ENCODE data around the gene PLCB1. TPM values are rescaled to one million over a fixed set of nuclear protein-coding genes. Genes with fewer than 3 reads are reported as not detected.

The PLCB1 gene
- polyA plus RNA-seq, 4 donors = 1.8 to 5.4 (median 2.0) TPM

GRCh38 chr20:8331740-8332412 is 199.8 kb downstream of the PLCB1 start:
- peaks cover 0 to 2% (median 0%) of the 10 kb centered on the region in 3 donors for H3K27me3 ChIP-seq (ENCODE audit: control insufficient read depth in 3 of 3, insufficient read depth in 3 of 3, low read length in 3 of 3)
- 76 to 92% (median 77%) methylated on average over 6 of the region's 6 CpGs for WGBS, 3 donors
- no peaks in the 10 kb centered on the region for H3K4me1 ChIP-seq (ENCODE audit: control insufficient read depth in 3 of 3, insufficient read depth in 2 of 3, low read depth in 1 of 3, low read length in 2 of 3)
- H3K36me3 ChIP-seq (ENCODE audit: control insufficient read depth in 3 of 3, insufficient read depth in 2 of 3, low read depth in 1 of 3, low read length in 3 of 3) = no peaks in the 10 kb centered on the region
- H3K27ac ChIP-seq (ENCODE audit: low read depth in 1 of 3, low read length in 2 of 3) = no peak overlapping the region
- H3K4me3 ChIP-seq (ENCODE audit: low read depth in 1 of 3, low read length in 3 of 3) = no peak overlapping the region
- DNase-seq (no peak), FAIRE-seq (no peak)
- H3K9me3 ChIP-seq (ENCODE audit: control insufficient read depth in 2 of 2, insufficient read depth in 1 of 2, low read depth in 1 of 2, low read length in 1 of 2) = no peaks in the 10 kb centered on the region

- H3K36me3 ChIP-seq (ENCODE audit: control insufficient read depth in 3 of 3, insufficient read depth in 2 of 3, low read depth in 1 of 3, low read length in 3 of 3) = no peaks in the 10 kb centered on the region
- H3K27me3 ChIP-seq (ENCODE audit: control insufficient read depth in 3 of 3, insufficient read depth in 3 of 3, low read length in 3 of 3) = peaks cover 0 to 1% (median 0%) of the 10 kb centered on the region in 3 donors
- FAIRE-seq = no peak
- peaks cover 0 to 2% (median 0%) of the 10 kb centered on the region in 3 donors for H3K4me1 ChIP-seq (ENCODE audit: control insufficient read depth in 3 of 3, insufficient read depth in 2 of 3, low read depth in 1 of 3, low read length in 2 of 3)
- no peaks in the 10 kb centered on the region for H3K9me3 ChIP-seq (ENCODE audit: control insufficient read depth in 2 of 2, insufficient read depth in 1 of 2, low read depth in 1 of 2, low read length in 1 of 2)
- no peak overlapping the region for H3K4me3 ChIP-seq (ENCODE audit: low read depth in 1 of 3, low read length in 3 of 3)
- H3K27ac ChIP-seq (ENCODE audit: low read depth in 1 of 3, low read length in 2 of 3) = no peak overlapping the region
- DNase-seq = peak in 1 of 2 donors; percentile 42
- WGBS, 3 donors = 44 to 68% (median 44%) methylated on average over 2 of the region's 2 CpGs
These were observed 202.6 kb downstream of the PLCB1 start for GRCh38 chr20:8334641-8335040.

DNA sequence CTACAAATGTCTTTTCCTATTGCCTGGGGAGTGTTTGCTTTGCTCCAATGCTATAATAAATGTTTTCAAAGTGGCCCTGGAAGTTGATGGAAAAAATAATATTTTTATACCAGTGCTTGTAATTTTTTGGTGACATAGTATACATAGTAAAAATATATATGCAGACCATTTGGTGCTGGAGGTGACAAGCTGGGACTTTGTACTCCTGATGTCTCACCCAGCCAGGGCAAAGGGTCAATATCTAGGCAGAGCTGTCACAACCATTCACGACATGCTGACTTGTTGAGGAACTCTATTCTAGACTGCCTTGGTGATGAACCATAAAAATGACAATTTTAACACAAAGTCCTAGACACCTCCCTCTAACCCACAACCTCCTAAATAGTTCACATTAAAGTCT is 203.0 kb downstream of the PLCB1 start:
- peaks cover 0 to 2% (median 0%) of the 10 kb centered on the region in 3 donors for H3K4me1 ChIP-seq (ENCODE audit: control insufficient read depth in 3 of 3, insufficient read depth in 2 of 3, low read depth in 1 of 3, low read length in 2 of 3)
- FAIRE-seq (no peak), DNase-seq (peak; percentile 12 to 77)
- H3K27ac ChIP-seq (ENCODE audit: low read depth in 1 of 3, low read length in 2 of 3) = no peak overlapping the region
- H3K36me3 ChIP-seq (ENCODE audit: control insufficient read depth in 3 of 3, insufficient read depth in 2 of 3, low read depth in 1 of 3, low read length in 3 of 3) = no peaks in the 10 kb centered on the region
- WGBS, 3 donors = 12 to 53% (median 36%) methylated on average over 1 of the region's 1 CpG
- H3K4me3 ChIP-seq (ENCODE audit: low read depth in 1 of 3, low read length in 3 of 3) = no peak overlapping the region
- H3K9me3 ChIP-seq (ENCODE audit: control insufficient read depth in 2 of 2, insufficient read depth in 1 of 2, low read depth in 1 of 2, low read length in 1 of 2) = no peaks in the 10 kb centered on the region
- no peaks in the 10 kb centered on the region for H3K27me3 ChIP-seq (ENCODE audit: control insufficient read depth in 3 of 3, insufficient read depth in 3 of 3, low read length in 3 of 3)

DNA sequence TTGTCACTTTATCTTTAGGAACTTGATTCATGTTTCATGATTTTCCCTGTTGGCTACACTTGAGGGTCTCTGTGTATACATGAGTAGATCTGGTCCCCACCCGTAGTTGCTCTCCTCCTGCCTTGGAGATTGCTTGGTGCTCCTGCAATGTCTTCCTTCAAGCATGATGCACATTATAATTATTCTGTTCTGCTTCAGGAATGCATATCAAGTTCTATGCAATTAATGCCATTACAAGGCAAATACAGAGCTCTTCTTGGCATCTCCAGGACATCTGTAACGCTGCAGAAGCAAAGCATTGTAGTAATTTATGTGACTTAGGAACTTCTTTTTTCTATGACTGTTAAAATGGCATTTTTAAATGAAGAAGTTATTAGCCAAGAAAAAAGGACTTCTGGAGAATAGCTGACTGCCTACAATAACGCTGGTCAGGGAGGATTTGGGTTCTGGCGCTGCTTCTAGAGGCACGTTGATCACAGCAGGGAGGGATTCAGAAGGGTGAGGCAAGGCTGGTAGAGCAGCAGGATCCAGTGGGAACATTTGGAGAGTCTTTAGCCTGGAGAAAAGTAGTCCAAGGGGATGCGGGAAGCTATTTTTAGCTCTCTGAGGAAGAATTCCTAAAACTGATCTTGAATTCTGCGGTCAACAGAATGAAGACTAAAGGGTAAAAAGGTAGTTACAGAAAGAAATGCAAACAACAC is 203.6 kb downstream of the PLCB1 start:
- no peaks in the 10 kb centered on the region for H3K27me3 ChIP-seq (ENCODE audit: control insufficient read depth in 3 of 3, insufficient read depth in 3 of 3, low read length in 3 of 3)
- no peak for FAIRE-seq
- WGBS, 3 donors = 83 to 91% (median 91%) methylated on average over 7 of the region's 7 CpGs
- peaks cover 0 to 2% (median 0%) of the 10 kb centered on the region in 3 donors for H3K4me1 ChIP-seq (ENCODE audit: control insufficient read depth in 3 of 3, insufficient read depth in 2 of 3, low read depth in 1 of 3, low read length in 2 of 3)
- H3K9me3 ChIP-seq (ENCODE audit: control insufficient read depth in 2 of 2, insufficient read depth in 1 of 2, low read depth in 1 of 2, low read length in 1 of 2) = no peaks in the 10 kb centered on the region
- no peak for DNase-seq
- no peak overlapping the region for H3K27ac ChIP-seq (ENCODE audit: low read depth in 1 of 3, low read length in 2 of 3)
- H3K4me3 ChIP-seq (ENCODE audit: low read depth in 1 of 3, low read length in 3 of 3) = no peak overlapping the region
- no peaks in the 10 kb centered on the region for H3K36me3 ChIP-seq (ENCODE audit: control insufficient read depth in 3 of 3, insufficient read depth in 2 of 3, low read depth in 1 of 3, low read length in 3 of 3)

DNA sequence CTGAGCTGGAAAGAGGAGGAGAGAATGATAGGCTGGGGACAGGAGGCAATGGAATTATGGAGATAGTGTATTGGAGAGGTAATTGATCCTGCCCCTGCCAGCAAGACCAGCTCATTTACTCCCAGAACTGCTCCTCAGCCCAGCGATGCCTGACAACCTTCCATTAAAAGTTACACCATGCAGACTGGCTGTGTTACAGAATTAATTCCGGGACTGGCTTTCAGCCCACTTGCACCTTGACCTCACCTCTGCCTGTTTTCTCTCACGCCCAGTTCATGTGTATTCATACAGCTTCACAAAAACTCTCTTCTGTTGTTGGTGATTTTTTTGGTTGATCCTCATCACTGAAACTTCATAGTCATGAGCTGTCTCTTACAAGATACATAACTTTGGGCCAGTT is 207.3 kb downstream of the PLCB1 start:
- Histone ChIP-seq H3K9me3 (ENCODE audit: control insufficient read depth in 2 of 2, insufficient read depth in 1 of 2, low read depth in 1 of 2, low read length in 1 of 2) (no peaks in the 10 kb centered on the region), H3K27ac (ENCODE audit: low read depth in 1 of 3, low read length in 2 of 3) (no peak overlapping the region), H3K36me3 (ENCODE audit: control insufficient read depth in 3 of 3, insufficient read depth in 2 of 3, low read depth in 1 of 3, low read length in 3 of 3) (no peaks in the 10 kb centered on the region), H3K4me3 (ENCODE audit: low read depth in 1 of 3, low read length in 3 of 3) (no peak overlapping the region), H3K4me1 (ENCODE audit: control insufficient read depth in 3 of 3, insufficient read depth in 2 of 3, low read depth in 1 of 3, low read length in 2 of 3) (peaks cover 0 to 4% (median 2%) of the 10 kb centered on the region in 3 donors), H3K27me3 (ENCODE audit: control insufficient read depth in 3 of 3, insufficient read depth in 3 of 3, low read length in 3 of 3) (no peaks in the 10 kb centered on the region)
- FAIRE-seq = no peak
- 24 to 67% (median 37%) methylated on average over 3 of the region's 3 CpGs for WGBS, 3 donors
- peak in 1 of 2 donors; percentile 61 for DNase-seq

DNA sequence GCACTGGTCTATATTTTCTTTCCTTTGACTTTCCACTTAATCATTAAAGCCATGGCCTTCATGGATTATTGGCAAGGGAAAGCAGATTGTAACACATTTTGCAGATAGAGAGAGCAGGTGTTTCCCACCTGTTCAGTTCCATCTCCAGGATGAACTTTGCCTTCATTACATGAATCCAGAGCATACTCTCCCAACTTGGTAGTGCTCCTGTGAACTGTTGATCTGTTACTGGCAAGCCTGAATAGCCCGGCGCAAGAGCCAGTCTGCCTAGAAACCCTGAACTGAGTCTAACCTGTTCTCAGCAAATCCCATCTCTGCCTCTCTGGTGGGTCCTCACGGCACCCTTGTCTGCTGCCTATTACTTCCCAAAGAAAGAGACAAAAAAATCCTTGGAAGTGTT is 210.3 kb downstream of the PLCB1 start:
- DNase-seq (peak; percentile 49 to 75), FAIRE-seq (no peak)
- no peaks in the 10 kb centered on the region for H3K9me3 ChIP-seq (ENCODE audit: control insufficient read depth in 2 of 2, insufficient read depth in 1 of 2, low read depth in 1 of 2, low read length in 1 of 2)
- no peak overlapping the region for H3K4me3 ChIP-seq (ENCODE audit: low read depth in 1 of 3, low read length in 3 of 3)
- H3K4me1 ChIP-seq (ENCODE audit: control insufficient read depth in 3 of 3, insufficient read depth in 2 of 3, low read depth in 1 of 3, low read length in 2 of 3) = peaks cover 0 to 4% (median 2%) of the 10 kb centered on the region in 3 donors
- H3K36me3 ChIP-seq (ENCODE audit: control insufficient read depth in 3 of 3, insufficient read depth in 2 of 3, low read depth in 1 of 3, low read length in 3 of 3) = no peaks in the 10 kb centered on the region
- no peak overlapping the region for H3K27ac ChIP-seq (ENCODE audit: low read depth in 1 of 3, low read length in 2 of 3)
- WGBS, 3 donors = 26 to 63% (median 56%) methylated on average over 3 of the region's 3 CpGs
- H3K27me3 ChIP-seq (ENCODE audit: control insufficient read depth in 3 of 3, insufficient read depth in 3 of 3, low read length in 3 of 3) = no peaks in the 10 kb centered on the region

DNA sequence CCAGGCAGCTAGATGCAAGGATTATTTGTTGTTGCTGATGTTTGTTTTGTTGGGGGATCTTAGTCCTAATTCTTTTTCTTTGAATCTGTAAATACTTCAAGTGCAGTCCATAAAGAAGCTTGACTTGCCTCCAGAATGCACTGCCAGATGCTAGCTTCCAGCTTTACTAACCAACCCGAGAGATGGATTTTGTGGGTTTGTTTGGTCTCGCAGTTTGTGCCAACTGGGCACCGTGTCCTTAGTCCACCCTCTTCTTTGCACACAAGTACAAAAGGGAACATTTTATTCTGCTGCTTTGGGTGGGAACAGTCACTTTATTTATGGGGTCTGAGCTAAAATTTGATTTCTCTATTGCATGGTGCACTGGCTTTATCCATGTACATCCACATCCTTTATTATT is 212.0 kb downstream of the PLCB1 start:
- H3K27ac ChIP-seq (ENCODE audit: low read depth in 1 of 3, low read length in 2 of 3) = no peak overlapping the region
- H3K36me3 ChIP-seq (ENCODE audit: control insufficient read depth in 3 of 3, insufficient read depth in 2 of 3, low read depth in 1 of 3, low read length in 3 of 3) = no peaks in the 10 kb centered on the region
- DNase-seq (no peak), FAIRE-seq (no peak)
- no peak overlapping the region for H3K4me3 ChIP-seq (ENCODE audit: low read depth in 1 of 3, low read length in 3 of 3)
- WGBS, 3 donors = 77 to 93% (median 80%) methylated on average over 3 of the region's 3 CpGs
- H3K4me1 ChIP-seq (ENCODE audit: control insufficient read depth in 3 of 3, insufficient read depth in 2 of 3, low read depth in 1 of 3, low read length in 2 of 3) = peaks cover 0 to 4% (median 2%) of the 10 kb centered on the region in 3 donors
- no peaks in the 10 kb centered on the region for H3K27me3 ChIP-seq (ENCODE audit: control insufficient read depth in 3 of 3, insufficient read depth in 3 of 3, low read length in 3 of 3)
- no peaks in the 10 kb centered on the region for H3K9me3 ChIP-seq (ENCODE audit: control insufficient read depth in 2 of 2, insufficient read depth in 1 of 2, low read depth in 1 of 2, low read length in 1 of 2)

GRCh38 chr20:8344631-8345030 is 212.6 kb downstream of the PLCB1 start:
- Histone ChIP-seq H3K4me1 (ENCODE audit: control insufficient read depth in 3 of 3, insufficient read depth in 2 of 3, low read depth in 1 of 3, low read length in 2 of 3) (peaks cover 0 to 4% (median 0%) of the 10 kb centered on the region in 3 donors), H3K4me3 (ENCODE audit: low read depth in 1 of 3, low read length in 3 of 3) (no peak overlapping the region), H3K9me3 (ENCODE audit: control insufficient read depth in 2 of 2, insufficient read depth in 1 of 2, low read depth in 1 of 2, low read length in 1 of 2) (no peaks in the 10 kb centered on the region), H3K36me3 (ENCODE audit: control insufficient read depth in 3 of 3, insufficient read depth in 2 of 3, low read depth in 1 of 3, low read length in 3 of 3) (no peaks in the 10 kb centered on the region), H3K27ac (ENCODE audit: low read depth in 1 of 3, low read length in 2 of 3) (no peak overlapping the region), H3K27me3 (ENCODE audit: control insufficient read depth in 3 of 3, insufficient read depth in 3 of 3, low read length in 3 of 3) (no peaks in the 10 kb centered on the region)
- DNase-seq = no peak
- 83 to 85% (median 84%) methylated on average over 5 of the region's 5 CpGs for WGBS, 3 donors
- FAIRE-seq = no peak
